CD4-positive, alpha-beta T cell treated with Interleukin-17A for 4 hours (primary cell): ENCODE results near the gene TVP23C.

Experiments used
- DNase-seq: peaks from one replicate; pipeline ENCODE4 v3.0.0-alpha.2; 2020; ENCODE audit warnings: mixed read lengths

Gene TVP23C

DNA sequence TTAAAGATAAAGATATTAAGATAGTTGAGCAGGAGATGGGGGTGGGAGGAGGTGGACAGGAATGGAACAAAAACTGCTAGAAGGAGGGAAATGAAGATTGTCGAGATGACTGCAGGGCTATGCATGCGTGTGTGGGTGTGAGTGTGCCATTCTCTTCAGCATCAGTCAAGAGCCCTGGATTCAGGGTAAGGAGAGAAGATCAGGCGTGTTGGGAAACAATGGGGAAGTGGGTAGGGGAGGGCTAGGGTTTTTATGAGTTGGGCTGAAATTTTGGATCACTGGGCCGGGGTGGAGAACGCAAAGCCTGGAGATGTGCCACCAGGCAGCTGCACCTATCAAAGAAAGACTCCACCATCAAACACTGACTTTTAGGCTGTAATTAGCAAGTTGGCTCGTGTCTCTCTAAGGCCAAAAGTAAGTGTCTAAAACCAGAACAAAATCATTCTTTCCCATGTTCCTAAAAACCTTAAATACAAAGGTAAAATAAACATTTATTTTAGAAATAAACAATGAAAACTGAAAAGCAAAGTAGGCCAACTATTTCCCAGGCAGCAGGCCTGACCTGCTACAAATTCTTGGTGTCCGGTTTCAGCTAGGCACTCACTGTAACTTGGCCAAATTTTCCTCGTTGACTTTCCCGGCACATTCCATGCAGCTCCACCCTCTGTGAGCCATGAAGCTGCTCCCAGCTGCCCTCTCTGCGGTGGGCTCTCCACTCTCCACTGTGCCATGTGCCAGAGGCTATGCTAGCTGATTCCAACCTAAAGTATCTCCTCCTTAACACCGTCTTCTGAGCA, 100.1 kb downstream of the TVP23C start:
- no peak for DNase-seq

DNA sequence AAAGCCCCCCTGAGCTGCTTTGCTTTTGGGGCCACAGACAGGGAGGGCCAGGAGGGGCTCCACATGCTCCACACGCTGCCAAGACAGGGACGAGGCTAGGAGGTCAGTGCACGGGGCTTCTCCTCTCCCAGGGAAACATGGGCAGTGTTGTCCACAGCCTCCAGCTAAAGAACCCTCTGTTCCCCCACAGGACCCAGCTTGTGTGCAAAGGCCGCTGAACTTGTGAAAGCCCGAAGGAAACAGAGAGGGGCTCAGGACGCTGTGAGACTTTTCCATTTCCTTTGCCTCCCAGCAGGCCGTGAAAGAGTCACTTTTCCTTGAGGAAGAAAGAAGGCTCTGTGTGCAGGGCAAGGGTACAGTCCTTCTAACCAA, 105.6 kb downstream of the TVP23C start:
- DNase-seq: no peak

DNA sequence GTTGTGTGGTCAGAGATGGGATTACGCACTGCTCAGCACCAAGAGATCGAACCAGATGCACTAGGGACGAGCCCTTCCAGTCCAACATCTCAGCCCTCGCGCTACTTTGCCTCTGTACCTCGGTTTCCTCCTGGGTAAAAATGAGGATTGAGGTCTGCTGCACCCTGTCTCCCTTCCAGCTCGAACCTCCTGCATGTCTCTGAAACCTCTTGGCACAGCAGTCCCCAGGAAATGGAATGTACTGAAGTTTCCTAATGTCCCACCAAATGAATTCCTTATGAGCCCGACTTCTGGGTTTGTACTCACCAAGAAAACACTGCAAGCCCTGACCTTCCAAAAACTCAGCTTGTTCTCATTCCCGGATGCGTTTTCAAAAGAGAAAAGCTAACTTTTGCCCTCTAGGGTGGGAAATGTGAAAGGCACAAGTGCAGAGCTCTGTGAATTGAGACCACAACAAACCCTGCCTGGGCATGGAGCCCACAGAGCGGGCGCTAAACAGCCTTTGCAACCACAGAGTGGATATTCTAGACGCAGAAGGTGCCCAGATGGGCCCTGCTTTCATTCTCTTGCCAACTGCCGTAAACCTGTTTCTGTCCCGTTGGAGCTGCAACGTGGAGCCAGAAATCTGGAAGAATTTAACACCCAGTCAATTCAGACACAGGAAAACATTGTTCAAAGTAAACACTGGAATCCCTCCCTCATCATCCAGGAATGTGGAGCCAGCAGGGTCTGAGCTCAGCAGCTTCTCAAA, 106.1 kb downstream of the TVP23C start:
- no peak for DNase-seq

DNA sequence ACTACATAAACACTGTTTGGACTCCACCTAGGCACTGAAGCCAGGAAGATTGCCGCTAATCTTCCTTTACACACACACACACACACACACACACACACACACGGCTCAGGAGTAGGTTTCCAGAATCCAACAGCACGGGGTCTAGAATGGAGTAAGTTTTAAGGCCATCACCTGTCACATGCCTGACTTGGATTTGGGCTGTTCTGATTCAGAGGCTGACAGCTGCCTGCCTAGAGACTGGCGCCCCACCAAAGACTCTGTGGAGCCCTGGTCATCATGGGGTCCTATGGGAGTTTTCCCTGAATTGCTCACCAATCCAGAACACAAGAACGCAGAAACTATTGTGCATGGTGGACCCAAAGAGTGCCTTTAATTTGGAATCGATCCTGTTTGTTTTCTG, 106.8 kb downstream of the TVP23C start:
- no peak for DNase-seq

DNA sequence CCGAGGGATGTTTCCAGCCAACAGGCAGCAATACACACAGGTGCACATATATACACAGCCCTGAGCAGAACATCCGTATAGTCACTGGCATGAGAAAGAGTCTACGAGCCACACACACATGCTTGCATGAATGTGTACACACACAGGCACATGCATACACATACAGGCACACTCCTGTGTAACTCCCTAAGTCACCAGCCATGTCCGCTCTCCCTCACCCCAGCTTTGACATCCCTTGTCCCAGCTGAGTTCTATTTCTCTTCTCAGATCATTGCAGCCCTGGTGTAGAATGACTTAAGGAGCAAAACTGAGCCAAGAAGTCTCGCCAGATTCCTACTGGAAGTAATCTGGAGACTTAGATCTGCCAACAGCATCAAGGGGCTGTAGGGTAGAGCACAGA, 108.9 kb downstream of the TVP23C start:
- DNase-seq: no peak

DNA sequence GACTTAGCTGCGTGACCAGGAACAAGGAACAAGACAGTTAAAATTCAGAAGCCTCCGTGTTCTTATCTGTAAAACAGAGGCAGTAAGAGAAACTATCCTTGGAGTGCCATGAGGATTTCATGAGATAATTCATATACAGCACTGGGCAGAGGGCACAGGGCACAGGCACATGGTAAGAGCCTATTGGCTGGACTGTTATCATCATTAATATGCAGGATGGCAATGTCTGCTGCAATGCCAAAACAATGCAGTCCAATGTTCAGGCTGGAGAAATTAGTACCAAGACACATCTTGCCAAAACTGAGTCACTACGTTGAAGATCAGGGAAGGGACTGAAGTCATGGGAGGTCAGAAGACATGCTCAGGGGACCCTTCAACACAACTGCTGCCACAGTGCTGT, 109.5 kb downstream of the TVP23C start:
- DNase-seq: no peak

DNA sequence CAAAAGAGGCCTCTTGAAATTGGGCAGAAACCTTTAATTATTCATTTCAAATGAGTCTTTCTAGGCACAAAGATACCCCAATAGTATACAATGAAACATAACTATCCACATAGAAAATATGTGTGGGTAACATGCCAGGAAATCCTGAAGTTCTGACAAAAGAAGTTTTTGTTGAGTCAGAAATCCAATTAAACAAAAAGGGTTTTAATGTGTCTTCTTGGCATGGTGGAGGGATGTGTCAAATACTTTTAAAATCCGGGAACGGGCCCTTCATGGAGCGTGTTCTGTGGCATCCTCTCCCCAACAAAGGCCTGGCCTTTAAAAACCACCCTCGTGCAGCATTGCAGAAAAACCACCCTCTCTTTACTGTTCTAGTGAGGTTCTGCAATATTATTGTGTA, 110.0 kb downstream of the TVP23C start:
- no peak for DNase-seq

DNA sequence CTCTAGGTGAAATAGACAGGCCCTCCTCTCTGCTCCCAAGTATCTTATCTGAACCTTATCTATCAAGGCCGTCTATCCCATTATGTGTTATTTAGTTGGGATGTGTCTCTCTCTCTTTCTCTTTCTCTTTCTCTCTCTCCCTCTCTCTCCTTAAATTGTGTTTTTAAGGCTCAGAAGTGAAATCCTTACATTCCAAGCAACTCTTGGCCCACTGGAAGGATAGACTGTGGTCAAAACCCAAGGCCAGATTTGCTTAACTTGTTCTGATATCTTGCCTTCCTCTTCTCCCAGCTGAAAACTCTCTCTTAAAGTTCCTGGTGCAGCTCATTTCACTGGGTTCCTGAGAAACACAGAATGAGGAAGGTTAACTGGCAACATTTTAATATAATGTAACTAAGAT, 110.5 kb downstream of the TVP23C start:
- no peak for DNase-seq
